SJSA1 (cell line): ENCODE results near the gene COL27A1. TPM values are rescaled to one million over a fixed set of nuclear protein-coding genes. Genes with fewer than 3 reads are reported as not detected.

Source experiments
- DNase-seq, 2 experiments: peaks; one replicate each; pipeline ENCODE4 v3.0.0-alpha.2; 2015 to 2020; ENCODE audit warnings: low spot score in 2 of 2, low read depth in 1 of 2
- H3K27ac ChIP-seq: fragments of 250-450 bp; sonication (Bioruptor Pico); 2 replicates; pipeline ENCODE4 v1.5.1; 2020; ENCODE audit warnings: mild to moderate bottlenecking, moderate library complexity
- H3K27me3 ChIP-seq: fragments of 250-450 bp; sonication (Bioruptor Pico); replicated peaks from 2 replicates; pipeline ENCODE4 v1.5.1; 2020; ENCODE audit warnings: mild to moderate bottlenecking, moderate library complexity
- H3K36me3 ChIP-seq: fragments of 250-450 bp; sonication (Bioruptor Pico); 2 replicates; pipeline ENCODE4 v1.5.1; 2020; ENCODE audit warnings: mild to moderate bottlenecking
- H3K4me1 ChIP-seq: fragments of 250-450 bp; sonication (Bioruptor Pico); replicated peaks from 2 replicates; pipeline ENCODE4 v1.6.1; 2021; ENCODE audit warnings: mild to moderate bottlenecking
- H3K4me3 ChIP-seq: fragments of 250-450 bp; sonication (Bioruptor Pico); 2 replicates; pipeline ENCODE4 v1.5.1; 2020; ENCODE audit warnings: mild to moderate bottlenecking
- H3K9me3 ChIP-seq: fragments of 250-450 bp; sonication (Bioruptor Pico); replicated peaks from 2 replicates; pipeline ENCODE4 v1.5.1; 2020; ENCODE audit warnings: mild to moderate bottlenecking
- total RNA-seq: library from RNA; depleted of rRNA; stranded (reverse); fragments of >200 nt; shearing (Covaris generic); gene quantifications from 2 replicates; pipeline ENCODE4 v1.2.3, GENCODE V29; 2014

Gene COL27A1
- total RNA-seq, 1 experiment from 2014 or later: 4.7 TPM

DNA sequence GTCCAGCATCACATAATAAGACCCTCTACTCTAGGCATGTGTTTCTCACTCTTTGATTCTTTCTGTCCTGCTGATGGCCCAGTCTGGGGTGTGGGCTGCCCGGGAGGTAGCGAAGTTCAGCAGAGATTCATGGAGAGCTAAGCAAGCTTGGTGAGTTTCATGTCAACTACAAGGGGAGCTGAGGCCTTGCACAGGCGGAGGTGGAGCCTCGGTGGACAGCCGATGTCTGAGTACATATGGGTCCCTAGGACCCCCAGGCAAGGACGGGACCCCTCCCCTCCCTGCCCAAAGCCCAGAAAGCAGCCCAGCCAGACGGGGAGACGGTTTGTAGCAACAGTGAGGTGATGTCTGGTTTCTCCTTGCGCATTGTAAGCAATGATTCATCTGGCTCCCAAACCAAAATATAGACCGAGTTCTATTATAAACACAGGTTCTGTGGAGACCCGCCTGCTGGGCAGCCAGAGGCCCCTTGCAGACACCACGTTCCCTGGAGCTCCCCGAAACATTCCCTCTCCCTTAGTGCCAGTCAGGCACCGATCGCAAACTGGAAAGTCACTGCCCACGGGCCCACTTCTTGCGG is 45.5 kb downstream of the COL27A1 start:
- H3K4me3 ChIP-seq: no peak overlapping the region
- no peak for DNase-seq
- H3K36me3 ChIP-seq: no peaks in the 10 kb centered on the region
- H3K27me3 ChIP-seq: no peaks in the 10 kb centered on the region
- H3K27ac ChIP-seq: no peak overlapping the region
- H3K9me3 ChIP-seq: no peaks in the 10 kb centered on the region
- peaks cover 15% of the 10 kb centered on the region for H3K4me1 ChIP-seq

GRCh38 chr9:114202396-114202795 is 47.1 kb downstream of the COL27A1 start:
- Histone ChIP-seq H3K9me3 (no peaks in the 10 kb centered on the region), H3K36me3 (no peaks in the 10 kb centered on the region), H3K4me1 (peaks cover 24% of the 10 kb centered on the region), H3K27me3 (no peaks in the 10 kb centered on the region), H3K27ac (no peak overlapping the region), H3K4me3 (no peak overlapping the region)
- no peak for DNase-seq

DNA sequence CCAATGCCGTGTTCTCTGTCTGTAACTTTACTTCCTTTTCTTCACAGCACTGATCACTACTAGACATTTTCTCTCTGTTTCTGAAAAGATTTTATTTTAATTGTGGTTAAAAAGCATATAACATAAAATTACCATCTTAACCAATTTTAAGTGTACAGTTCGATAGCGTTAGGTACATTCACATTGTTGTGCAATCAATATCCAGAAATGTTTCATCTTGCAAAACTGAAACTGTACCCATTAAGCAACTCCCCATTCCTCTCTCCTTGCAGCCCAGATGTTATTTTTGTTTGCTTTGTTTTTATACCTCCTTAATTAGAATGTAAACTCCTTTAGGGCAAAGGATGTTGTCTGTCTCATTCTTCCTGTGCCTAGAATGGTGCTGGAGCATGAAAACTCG is 47.5 kb downstream of the COL27A1 start:
- Histone ChIP-seq H3K27ac (no peak overlapping the region), H3K4me1 (peaks cover 28% of the 10 kb centered on the region), H3K4me3 (no peak overlapping the region), H3K36me3 (no peaks in the 10 kb centered on the region), H3K27me3 (no peaks in the 10 kb centered on the region), H3K9me3 (no peaks in the 10 kb centered on the region)
- no peak for DNase-seq

GRCh38 chr9:114203410-114204140 is 48.2 kb downstream of the COL27A1 start:
- H3K9me3 ChIP-seq: no peaks in the 10 kb centered on the region
- H3K4me1 ChIP-seq: peaks cover 28% of the 10 kb centered on the region
- no peak overlapping the region for H3K4me3 ChIP-seq
- H3K27ac ChIP-seq: no peak overlapping the region
- H3K36me3 ChIP-seq: no peaks in the 10 kb centered on the region
- peak in 1 of 2 experiments; percentile 27 for DNase-seq
- H3K27me3 ChIP-seq: no peaks in the 10 kb centered on the region

DNA sequence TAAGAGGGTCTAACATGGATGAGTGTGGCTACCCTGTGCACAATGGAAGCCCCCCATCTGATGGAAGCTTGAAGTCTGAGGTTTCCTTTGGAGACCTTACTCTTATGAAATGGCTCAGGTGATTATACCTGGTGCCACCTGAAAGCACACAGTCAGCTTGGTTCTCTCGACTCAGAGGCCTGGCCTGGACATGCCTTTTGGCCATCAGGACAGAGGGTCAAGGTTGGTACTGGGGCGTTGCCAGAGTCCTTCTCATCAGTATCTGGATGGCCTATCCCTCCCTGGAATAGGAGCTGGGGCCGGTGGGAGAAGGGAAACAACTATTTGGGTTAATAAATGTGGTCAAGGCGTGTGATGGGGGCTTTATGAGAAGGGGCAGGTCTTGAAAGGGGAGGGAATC is 48.9 kb downstream of the COL27A1 start:
- DNase-seq: no peak
- H3K4me3 ChIP-seq: no peak overlapping the region
- H3K36me3 ChIP-seq: no peaks in the 10 kb centered on the region
- H3K4me1 ChIP-seq: peaks cover 28% of the 10 kb centered on the region
- H3K27me3 ChIP-seq: no peaks in the 10 kb centered on the region
- H3K27ac ChIP-seq: no peak overlapping the region
- H3K9me3 ChIP-seq: no peaks in the 10 kb centered on the region

DNA sequence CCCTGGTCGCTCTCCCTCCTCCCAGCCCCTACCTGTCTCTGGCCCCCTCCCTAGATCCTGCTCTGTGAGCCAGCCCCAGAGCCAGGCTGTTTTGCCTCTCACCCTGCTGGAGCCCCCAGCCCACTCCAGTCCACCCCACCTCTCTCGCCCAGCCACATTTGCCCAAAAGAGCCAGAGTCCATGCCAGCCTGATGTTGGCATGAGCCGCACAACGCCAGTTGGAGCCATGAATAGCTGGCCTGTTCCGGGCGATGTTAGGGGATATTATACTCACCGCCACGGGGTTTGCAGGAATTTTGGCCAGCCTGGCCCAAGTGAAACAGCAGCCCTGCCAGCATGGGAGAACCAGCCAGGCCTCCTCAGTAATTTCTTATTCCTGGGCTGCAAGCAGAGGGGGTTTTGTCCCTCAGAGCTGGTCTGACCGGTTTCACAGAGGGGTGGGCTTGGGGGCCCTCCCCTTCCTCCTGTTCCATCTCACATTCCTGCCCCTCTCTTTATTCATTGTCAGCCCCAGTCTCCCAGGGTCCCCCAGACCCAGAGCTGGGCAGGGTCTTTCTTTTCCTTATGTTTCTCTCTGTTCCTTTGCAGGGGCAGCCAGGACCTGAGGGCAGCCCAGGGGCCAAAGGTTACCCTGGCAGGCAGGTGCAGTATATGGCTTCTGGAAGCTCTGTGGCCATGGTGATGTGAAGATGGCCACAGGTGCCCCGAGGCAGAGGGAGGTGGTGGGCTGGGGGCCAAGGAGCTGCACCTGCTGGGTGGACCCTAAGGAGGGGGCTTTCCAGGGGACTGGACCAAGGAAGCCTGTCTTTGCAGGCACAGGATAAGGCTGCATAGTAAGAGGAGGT is 50.1 kb downstream of the COL27A1 start:
- H3K36me3 ChIP-seq: no peaks in the 10 kb centered on the region

DNA sequence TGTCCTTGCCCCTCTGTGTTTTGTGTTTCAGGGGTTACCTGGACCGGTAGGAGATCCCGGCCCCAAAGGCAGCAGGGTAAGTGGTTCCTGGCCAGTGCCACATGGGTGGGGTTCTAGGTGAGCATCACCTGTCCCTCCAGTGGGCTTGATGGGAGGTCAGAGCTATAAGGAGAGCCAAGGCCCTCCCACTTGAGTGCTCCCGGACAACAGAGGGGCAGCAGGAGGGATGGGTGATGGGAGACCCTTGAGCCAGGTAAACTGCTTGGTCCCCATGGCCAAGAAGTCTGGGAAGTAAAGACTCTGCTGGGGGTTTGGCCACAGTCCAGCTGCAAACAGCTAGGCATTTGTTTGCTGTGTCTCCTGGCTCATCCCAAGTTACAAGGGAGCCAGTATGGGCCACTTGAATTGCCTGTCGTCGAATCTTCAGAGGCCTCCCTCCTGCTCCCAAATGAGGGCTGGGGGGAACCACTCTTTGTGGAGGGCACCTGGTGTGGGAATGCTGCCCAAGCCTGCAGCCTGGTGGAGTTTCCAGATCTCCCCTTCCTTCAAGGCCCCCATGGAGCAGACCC is 51.0 kb downstream of the COL27A1 start:
- Histone ChIP-seq H3K9me3 (no peaks in the 10 kb centered on the region), H3K27me3 (no peaks in the 10 kb centered on the region), H3K27ac (no peak overlapping the region), H3K36me3 (no peaks in the 10 kb centered on the region; the same call in 1 of the 2 replicates), H3K4me1 (peaks cover 25% of the 10 kb centered on the region), H3K4me3 (no peak overlapping the region)
- no peak for DNase-seq

More for the DNA sequence above, 50.1 kb downstream of the COL27A1 start:
- DNase-seq: no peak
- Histone ChIP-seq H3K27ac (no peak overlapping the region), H3K9me3 (no peaks in the 10 kb centered on the region), H3K4me1 (peaks cover 28% of the 10 kb centered on the region), H3K27me3 (no peaks in the 10 kb centered on the region), H3K4me3 (no peak overlapping the region)

GRCh38 chr9:114207034-114207810 is 51.9 kb downstream of the COL27A1 start:
- H3K27ac ChIP-seq: no peak overlapping the region
- no peak overlapping the region for H3K4me3 ChIP-seq
- peaks cover 25% of the 10 kb centered on the region for H3K4me1 ChIP-seq
- no peaks in the 10 kb centered on the region for H3K27me3 ChIP-seq
- H3K9me3 ChIP-seq: no peaks in the 10 kb centered on the region
- peak in 1 of 2 experiments; percentile 18 for DNase-seq
- H3K36me3 ChIP-seq: no peaks in the 10 kb centered on the region; the same call in 1 of the 2 replicates

- no peak overlapping the region for H3K27ac ChIP-seq
- no peaks in the 10 kb centered on the region; the same call in 1 of the 2 replicates for H3K36me3 ChIP-seq
These were observed 52.5 kb downstream of the COL27A1 start for GRCh38 chr9:114207845-114208244.

GRCh38 chr9:114209151-114209550 is 53.8 kb downstream of the COL27A1 start:
- Histone ChIP-seq H3K36me3 (peaks cover 4% of the 10 kb centered on the region; the same call in 1 of the 2 replicates), H3K4me3 (no peak overlapping the region), H3K27me3 (no peaks in the 10 kb centered on the region), H3K27ac (no peak overlapping the region), H3K9me3 (no peaks in the 10 kb centered on the region), H3K4me1 (peaks cover 13% of the 10 kb centered on the region)
- no peak for DNase-seq

More at GRCh38 chr9:114207845-114208244, 52.5 kb downstream of the COL27A1 start:
- Histone ChIP-seq H3K27me3 (no peaks in the 10 kb centered on the region), H3K4me3 (no peak overlapping the region), H3K9me3 (no peaks in the 10 kb centered on the region), H3K4me1 (peaks cover 23% of the 10 kb centered on the region)
- DNase-seq: no peak

DNA sequence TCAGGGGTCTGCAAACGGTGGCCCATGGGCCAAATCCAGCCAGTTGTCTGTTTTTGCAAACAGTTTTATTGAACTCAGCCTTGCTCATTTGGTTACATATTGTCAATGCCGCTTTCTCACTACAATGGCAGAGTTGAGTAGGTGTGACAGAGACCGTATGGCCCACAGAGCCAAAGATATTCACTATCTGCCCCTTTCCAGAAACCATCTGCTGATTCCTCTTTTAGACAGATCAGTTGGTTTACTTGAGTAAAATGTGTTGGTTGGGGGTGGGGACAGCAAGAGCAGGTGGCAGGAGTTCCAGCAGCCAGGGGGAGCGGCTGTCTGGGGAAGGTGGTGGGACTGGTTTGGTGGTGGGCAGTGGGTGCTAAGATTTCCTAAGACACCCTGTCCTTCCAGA is 54.8 kb downstream of the COL27A1 start:
- no peak overlapping the region for H3K4me3 ChIP-seq
- H3K9me3 ChIP-seq: no peaks in the 10 kb centered on the region

GRCh38 chr9:114210691-114211276 is 55.4 kb downstream of the COL27A1 start:
- no peak overlapping the region for H3K27ac ChIP-seq
- no peak for DNase-seq
- peaks cover 13% of the 10 kb centered on the region for H3K4me1 ChIP-seq
- no peak overlapping the region for H3K4me3 ChIP-seq
- H3K9me3 ChIP-seq: no peaks in the 10 kb centered on the region
- H3K36me3 ChIP-seq: peaks cover 4% of the 10 kb centered on the region; the same call in 1 of the 2 replicates
- H3K27me3 ChIP-seq: no peaks in the 10 kb centered on the region

More for the DNA sequence above, 54.8 kb downstream of the COL27A1 start:
- Histone ChIP-seq H3K36me3 (peaks cover 4% of the 10 kb centered on the region; the same call in 1 of the 2 replicates), H3K27ac (no peak overlapping the region), H3K4me1 (peaks cover 13% of the 10 kb centered on the region), H3K27me3 (no peaks in the 10 kb centered on the region)
- DNase-seq: no peak
